Left lung (tissue), 10 donors: ENCODE results near the gene SDCCAG8. TPM values are rescaled to one million over a fixed set of nuclear protein-coding genes. Genes with fewer than 3 reads are reported as not detected.

Experiments used
- ATAC-seq: fragments of 200-7000 bp; cut with Tn5 transposase; one replicate; pipeline ENCODE4 v1.9.1; 2020; ENCODE audit warnings: moderate library complexity
- DNase-seq, 4 donors: peaks; one replicate each; pipeline ENCODE4 v3.0.0-alpha.2; 2013 to 2020
- H3K27ac ChIP-seq, 2 donors: fragments of 200-600 bp; sonication (generic) in 1 of 2; one replicate each; pipeline versions ENCODE4 v1.5.0 to v1.8.0; 2020 to 2021
- H3K27me3 ChIP-seq, 2 donors: fragments of 200-600 bp; sonication (generic) in 1 of 2; one replicate each; pipeline versions ENCODE4 v1.5.0 to v1.8.0; 2020 to 2021
- H3K36me3 ChIP-seq, 2 donors: fragments of 200-600 bp; sonication (generic) in 1 of 2; one replicate each; pipeline versions ENCODE4 v1.5.0 to v1.8.0; 2020 to 2021
- H3K4me1 ChIP-seq, 2 donors: fragments of 200-600 bp; one replicate each; pipeline ENCODE4 v1.8.0; 2021
- H3K4me3 ChIP-seq, 2 donors: fragments of 200-600 bp; sonication (generic) in 1 of 2; one replicate each; pipeline versions ENCODE4 v1.5.0 to v1.8.0; 2020 to 2021; ENCODE audit warnings: mild to moderate bottlenecking in 1 of 2
- H3K9me3 ChIP-seq, 2 donors: fragments of 200-600 bp; sonication (generic) in 1 of 2; one replicate each; pipeline versions ENCODE4 v1.5.0 to v1.8.0; 2020 to 2021
- intact Hi-C, 2 donors: fragments of 100-400 bp; cut with DNase I; formaldehyde crosslinking; loops; one replicate each; pipeline versions ENCODE4 v1.11.2 to v1.14.2; 2022
- polyA plus RNA-seq, 6 donors: library from polyadenylated mRNA; unstranded; fragments of 120-200 nt; gene quantifications; one replicate each; pipeline ENCODE4 v1.2.1, GENCODE V29; 2013; ENCODE audit not compliant: insufficient read length in 6 of 6
- total RNA-seq, 2 donors: library from RNA; stranded (reverse); fragmentation: NEBNext Ultra II Directional; extraction: Animal tissue kit (Norgen Biotek cat#: 25700); gene quantifications; one replicate each; pipeline ENCODE4 v1.2.1, GENCODE V29; 2021
- TF ChIP-seq, protein P1 (sequence below), 2 donors: fragments of 200-600 bp; sonication (generic) in 1 of 2; IDR thresholded peaks; one replicate each; pipeline versions ENCODE4 v1.5.0 to v1.8.0; 2021; ENCODE audit warnings: antibody characterized with exemption in 2 of 2
- donor health status: DM: no; HTN: yes; CAD: no.
- donor health status: DM: no; HTN: no; CAD: no.

The SDCCAG8 gene
- total and polyA plus RNA-seq, 8 donors: 36.6 to 83.7 (median 44.6) TPM

- no peaks in the 10 kb centered on the region for H3K27me3 ChIP-seq
Observed at GRCh38 chr1:243267471-243267880, 11.6 kb downstream of the SDCCAG8 start.

DNA sequence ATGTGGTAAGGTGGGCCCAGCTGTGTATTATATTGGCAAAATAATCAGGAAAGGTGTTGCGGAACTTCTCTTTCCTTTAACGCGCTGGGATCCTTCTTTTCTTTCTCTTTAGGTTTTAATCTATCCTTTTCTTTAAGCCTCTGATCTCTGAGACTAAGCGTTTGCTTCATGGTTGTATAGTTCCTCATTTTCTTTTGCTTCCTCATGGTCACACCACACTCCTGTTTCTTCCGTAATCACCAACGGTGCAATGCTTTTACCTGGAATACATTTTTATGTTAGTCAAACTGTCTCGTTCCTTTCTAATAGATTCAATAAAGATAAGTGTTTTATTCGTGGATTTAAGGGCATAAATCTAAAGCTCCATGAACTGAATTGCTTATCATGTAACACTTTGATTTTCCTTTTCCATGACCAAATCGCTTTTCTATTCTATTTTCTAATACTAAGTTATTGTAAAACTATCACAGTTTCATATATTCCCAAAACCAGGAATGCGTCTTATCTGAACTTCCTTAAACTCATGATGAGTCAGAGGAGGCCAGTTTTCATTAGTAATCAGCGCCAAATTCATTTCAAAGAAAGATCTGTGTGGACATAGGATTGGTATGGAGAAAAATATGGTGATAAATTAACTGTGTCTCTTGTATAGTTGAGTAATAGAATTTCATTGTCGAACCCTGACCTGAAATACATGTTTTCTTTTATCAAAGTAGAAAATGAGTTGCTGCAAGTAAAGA is 12.2 kb downstream of the SDCCAG8 start:
- intact Hi-C loops: no loop called here
- peak in 1 of 4 donors; percentile 33 for DNase-seq
- Histone ChIP-seq H3K27ac (peak overlapping the region; percentile 84 to 94), H3K9me3 (no peaks in the 10 kb centered on the region), H3K27me3 (no peaks in the 10 kb centered on the region), H3K4me1 (peaks cover 35 to 79% of the 10 kb centered on the region in 2 donors), H3K4me3 (peak overlapping the region in 1 of 2 donors; percentile 14), H3K36me3 (no peaks in the 10 kb centered on the region)
- peak; percentile 51 for ATAC-seq
- TF ChIP-seq, protein P1, sequence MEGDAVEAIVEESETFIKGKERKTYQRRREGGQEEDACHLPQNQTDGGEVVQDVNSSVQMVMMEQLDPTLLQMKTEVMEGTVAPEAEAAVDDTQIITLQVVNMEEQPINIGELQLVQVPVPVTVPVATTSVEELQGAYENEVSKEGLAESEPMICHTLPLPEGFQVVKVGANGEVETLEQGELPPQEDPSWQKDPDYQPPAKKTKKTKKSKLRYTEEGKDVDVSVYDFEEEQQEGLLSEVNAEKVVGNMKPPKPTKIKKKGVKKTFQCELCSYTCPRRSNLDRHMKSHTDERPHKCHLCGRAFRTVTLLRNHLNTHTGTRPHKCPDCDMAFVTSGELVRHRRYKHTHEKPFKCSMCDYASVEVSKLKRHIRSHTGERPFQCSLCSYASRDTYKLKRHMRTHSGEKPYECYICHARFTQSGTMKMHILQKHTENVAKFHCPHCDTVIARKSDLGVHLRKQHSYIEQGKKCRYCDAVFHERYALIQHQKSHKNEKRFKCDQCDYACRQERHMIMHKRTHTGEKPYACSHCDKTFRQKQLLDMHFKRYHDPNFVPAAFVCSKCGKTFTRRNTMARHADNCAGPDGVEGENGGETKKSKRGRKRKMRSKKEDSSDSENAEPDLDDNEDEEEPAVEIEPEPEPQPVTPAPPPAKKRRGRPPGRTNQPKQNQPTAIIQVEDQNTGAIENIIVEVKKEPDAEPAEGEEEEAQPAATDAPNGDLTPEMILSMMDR (IDR thresholded peaks at IDR 0.05): no peak

More at GRCh38 chr1:243267471-243267880, 11.6 kb downstream of the SDCCAG8 start:
- TF ChIP-seq, protein P1 (IDR thresholded peaks at IDR 0.05): no peak
- DNase-seq (peak in 2 of 4 donors; percentile 71 to 90), ATAC-seq (peak; percentile 81)
- no peaks in the 10 kb centered on the region for H3K9me3 ChIP-seq
- H3K4me3 ChIP-seq: peak overlapping the region in 1 of 2 donors; percentile 14
- H3K27ac ChIP-seq: peak overlapping the region; percentile 84 to 94
- intact Hi-C loops: no loop called here
- H3K36me3 ChIP-seq: no peaks in the 10 kb centered on the region
- peaks cover 35 to 82% of the 10 kb centered on the region in 2 donors for H3K4me1 ChIP-seq

GRCh38 chr1:243268751-243269460 is 13.1 kb downstream of the SDCCAG8 start:
- DNase-seq: peak in 1 of 4 donors; percentile 39
- intact Hi-C loops: no loop called here
- peak overlapping the region; percentile 84 to 94 for H3K27ac ChIP-seq
- H3K4me3 ChIP-seq: no peak overlapping the region
- H3K36me3 ChIP-seq: peaks cover 0 to 4% of the 10 kb centered on the region in 2 donors
- ATAC-seq: peak; percentile 5
- H3K27me3 ChIP-seq: no peaks in the 10 kb centered on the region
- TF ChIP-seq, protein P1 (IDR thresholded peaks at IDR 0.05): no peak
- H3K4me1 ChIP-seq: peaks cover 35 to 72% of the 10 kb centered on the region in 2 donors
- H3K9me3 ChIP-seq: no peaks in the 10 kb centered on the region

GRCh38 chr1:243269461-243269801 is 13.6 kb downstream of the SDCCAG8 start:
- Histone ChIP-seq H3K4me1 (peaks cover 35 to 66% of the 10 kb centered on the region in 2 donors), H3K27me3 (no peaks in the 10 kb centered on the region), H3K36me3 (peaks cover 0 to 8% of the 10 kb centered on the region in 2 donors), H3K4me3 (no peak overlapping the region), H3K27ac (peak overlapping the region; percentile 84 to 94), H3K9me3 (no peaks in the 10 kb centered on the region)
- ATAC-seq (no peak), DNase-seq (no peak)
- intact Hi-C loops: no loop called here
- TF ChIP-seq, protein P1 (IDR thresholded peaks at IDR 0.05): no peak
